Measurements from ENCODE around the gene INPP5F.

DNA sequence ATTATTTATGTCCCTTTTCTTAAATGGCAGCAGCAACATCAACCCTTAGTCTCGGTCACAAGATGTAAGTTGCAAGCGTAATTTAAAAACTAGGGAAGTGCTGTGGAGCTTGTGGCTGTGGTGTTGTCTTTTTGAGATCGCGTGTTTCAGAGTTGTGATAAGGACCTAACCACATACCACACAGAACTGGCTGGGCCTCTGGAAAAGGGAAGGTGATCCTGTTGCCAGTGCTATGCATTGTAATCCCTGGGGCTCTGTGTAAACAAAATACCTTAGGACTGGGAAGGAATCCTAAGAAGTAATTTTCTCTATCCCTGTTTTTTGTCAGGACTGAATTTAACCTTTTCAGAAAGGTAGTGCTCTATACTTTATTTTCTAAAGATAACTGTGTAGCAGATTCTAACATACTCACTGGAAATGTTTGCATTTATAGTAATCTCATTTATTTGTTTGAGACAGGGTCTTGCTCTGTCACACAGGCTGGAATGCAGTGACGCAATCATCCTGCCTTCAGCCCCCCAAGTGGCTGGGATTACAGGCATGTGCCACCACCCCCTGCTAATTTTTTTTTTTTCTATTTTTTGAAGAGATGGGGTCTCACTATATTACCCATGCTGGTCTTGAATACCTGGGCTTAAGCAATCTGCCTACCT lies 60.4 kb downstream of the INPP5F start:
- TF ChIP-seq POLR2A (IDR thresholded peaks at IDR 0.05; ENCODE audit: low read depth, low read length) (no peak), POLR2AphosphoS5 (IDR thresholded peaks at IDR 0.05; ENCODE audit: low read depth, low read length) (no peak), TAF1 (IDR thresholded peaks at IDR 0.05; ENCODE audit: borderline replicate concordance, low read depth, low read length) (no peak)

Measured in GM12892 (cell line).